ENCODE data around the gene KLHL30. TPM values are rescaled to one million over a fixed set of nuclear protein-coding genes. Genes with fewer than 3 reads are reported as not detected.

KLHL30 gene
- total and polyA plus RNA-seq, 2 experiments from 2014 or later = 0.07 TPM; not detected in 1

DNA sequence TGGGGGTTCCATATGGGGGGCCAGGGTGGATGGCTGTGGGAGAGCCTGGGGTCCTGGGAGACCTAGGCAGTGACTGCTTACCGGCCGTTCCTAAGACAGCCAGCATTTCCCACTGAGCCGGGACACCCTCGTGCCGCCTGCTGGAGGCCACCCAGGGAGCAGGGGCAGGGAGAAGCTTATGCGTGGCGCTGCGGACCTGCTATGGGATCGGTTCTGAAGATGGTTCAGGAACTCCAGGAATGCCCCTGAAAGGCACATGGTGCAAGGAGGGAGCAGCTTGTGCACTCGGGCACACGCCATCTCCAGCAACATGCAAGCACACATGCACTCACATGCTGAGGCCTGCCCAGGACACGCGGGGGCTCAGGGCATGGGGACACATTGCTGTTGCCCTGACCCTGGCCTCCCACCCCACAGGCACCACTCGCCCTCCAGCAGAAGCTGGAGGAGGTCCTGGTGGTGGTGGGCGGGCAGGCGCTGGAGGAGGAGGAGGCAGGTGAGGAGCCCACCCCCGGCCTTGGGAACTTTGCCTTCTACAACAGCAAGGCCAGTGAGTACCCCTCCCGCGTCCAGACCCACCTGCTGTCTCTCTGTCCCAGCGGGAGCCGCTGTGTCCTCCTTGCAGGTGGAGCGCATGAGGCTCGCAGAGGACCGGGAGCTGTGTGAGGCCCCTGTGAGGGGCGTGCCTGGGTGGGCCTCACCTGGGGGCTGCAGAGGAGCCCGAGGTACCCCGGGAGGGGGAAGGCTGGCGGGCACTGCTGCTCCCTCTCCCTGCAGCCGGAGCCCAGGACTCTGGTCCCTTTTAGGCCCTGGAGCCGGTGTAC, 4.1 kb downstream of the KLHL30 start (continued):
- TF ChIP-seq, protein P1, sequence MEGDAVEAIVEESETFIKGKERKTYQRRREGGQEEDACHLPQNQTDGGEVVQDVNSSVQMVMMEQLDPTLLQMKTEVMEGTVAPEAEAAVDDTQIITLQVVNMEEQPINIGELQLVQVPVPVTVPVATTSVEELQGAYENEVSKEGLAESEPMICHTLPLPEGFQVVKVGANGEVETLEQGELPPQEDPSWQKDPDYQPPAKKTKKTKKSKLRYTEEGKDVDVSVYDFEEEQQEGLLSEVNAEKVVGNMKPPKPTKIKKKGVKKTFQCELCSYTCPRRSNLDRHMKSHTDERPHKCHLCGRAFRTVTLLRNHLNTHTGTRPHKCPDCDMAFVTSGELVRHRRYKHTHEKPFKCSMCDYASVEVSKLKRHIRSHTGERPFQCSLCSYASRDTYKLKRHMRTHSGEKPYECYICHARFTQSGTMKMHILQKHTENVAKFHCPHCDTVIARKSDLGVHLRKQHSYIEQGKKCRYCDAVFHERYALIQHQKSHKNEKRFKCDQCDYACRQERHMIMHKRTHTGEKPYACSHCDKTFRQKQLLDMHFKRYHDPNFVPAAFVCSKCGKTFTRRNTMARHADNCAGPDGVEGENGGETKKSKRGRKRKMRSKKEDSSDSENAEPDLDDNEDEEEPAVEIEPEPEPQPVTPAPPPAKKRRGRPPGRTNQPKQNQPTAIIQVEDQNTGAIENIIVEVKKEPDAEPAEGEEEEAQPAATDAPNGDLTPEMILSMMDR (conservative IDR thresholded peaks at IDR 0.05; ENCODE audit: low read depth in 2 of 2) = no peak
- no peak for TF ChIP-seq CREB1 (CRISPR knock-in tag; IDR thresholded peaks at IDR 0.05; ENCODE audit: low read depth)
- TF ChIP-seq, protein P2, sequence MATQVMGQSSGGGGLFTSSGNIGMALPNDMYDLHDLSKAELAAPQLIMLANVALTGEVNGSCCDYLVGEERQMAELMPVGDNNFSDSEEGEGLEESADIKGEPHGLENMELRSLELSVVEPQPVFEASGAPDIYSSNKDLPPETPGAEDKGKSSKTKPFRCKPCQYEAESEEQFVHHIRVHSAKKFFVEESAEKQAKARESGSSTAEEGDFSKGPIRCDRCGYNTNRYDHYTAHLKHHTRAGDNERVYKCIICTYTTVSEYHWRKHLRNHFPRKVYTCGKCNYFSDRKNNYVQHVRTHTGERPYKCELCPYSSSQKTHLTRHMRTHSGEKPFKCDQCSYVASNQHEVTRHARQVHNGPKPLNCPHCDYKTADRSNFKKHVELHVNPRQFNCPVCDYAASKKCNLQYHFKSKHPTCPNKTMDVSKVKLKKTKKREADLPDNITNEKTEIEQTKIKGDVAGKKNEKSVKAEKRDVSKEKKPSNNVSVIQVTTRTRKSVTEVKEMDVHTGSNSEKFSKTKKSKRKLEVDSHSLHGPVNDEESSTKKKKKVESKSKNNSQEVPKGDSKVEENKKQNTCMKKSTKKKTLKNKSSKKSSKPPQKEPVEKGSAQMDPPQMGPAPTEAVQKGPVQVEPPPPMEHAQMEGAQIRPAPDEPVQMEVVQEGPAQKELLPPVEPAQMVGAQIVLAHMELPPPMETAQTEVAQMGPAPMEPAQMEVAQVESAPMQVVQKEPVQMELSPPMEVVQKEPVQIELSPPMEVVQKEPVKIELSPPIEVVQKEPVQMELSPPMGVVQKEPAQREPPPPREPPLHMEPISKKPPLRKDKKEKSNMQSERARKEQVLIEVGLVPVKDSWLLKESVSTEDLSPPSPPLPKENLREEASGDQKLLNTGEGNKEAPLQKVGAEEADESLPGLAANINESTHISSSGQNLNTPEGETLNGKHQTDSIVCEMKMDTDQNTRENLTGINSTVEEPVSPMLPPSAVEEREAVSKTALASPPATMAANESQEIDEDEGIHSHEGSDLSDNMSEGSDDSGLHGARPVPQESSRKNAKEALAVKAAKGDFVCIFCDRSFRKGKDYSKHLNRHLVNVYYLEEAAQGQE (IDR thresholded peaks at IDR 0.05; ENCODE audit: unreplicated experiment) = no peak

DNA sequence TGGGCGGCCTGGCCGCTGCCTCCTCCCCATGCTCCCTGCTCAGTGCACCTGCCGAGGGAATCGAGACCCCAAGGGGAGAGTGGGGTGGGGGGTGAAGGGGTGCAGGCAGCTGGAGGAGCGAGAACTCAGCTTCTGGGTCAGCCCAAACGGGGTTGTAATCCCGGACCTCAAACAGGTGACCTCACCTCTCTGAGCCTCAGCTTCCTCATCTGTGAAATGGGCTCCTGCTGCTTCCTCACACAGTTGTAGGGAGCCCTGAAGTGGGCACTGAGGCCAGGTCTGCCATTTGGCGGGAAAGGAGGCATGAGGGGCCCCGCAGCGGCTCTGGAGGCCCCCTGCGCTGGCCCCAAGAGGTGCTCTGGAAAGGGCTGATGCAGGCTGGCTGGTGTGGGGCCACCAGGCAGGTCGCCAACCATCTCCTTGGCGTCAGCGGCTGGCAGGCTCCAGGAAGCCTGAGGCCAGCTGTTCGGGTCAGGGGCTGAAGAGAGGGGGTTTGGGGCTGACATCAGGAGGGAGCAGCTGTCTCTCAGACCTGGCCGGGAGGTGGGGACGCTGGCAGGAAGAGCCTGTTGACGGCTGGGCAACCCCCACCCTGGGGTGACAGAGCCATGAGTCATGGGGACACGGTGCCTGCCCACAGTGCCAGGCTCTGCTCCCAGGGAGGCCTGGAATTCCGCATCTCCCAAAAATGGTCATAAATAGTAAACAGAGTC, 4.9 kb downstream of the KLHL30 start:
- no peak overlapping the region for H2AFZ ChIP-seq
- H3K9me2 ChIP-seq (ENCODE audit: insufficient read depth) = no peaks in the 10 kb centered on the region
- DNase-seq (ENCODE audit: low spot score) (no peak), ATAC-seq (no peak)
- H3K27me3 Mint-ChIP-seq (ENCODE audit: insufficient read depth, low read depth, poor library complexity) = peaks cover 3% of the 10 kb centered on the region
- no peaks in the 10 kb centered on the region for H3K36me3 Mint-ChIP-seq (ENCODE audit: low read depth)
- no peaks in the 10 kb centered on the region for H3K36me3 ChIP-seq (ENCODE audit: insufficient read depth)
- H3K27ac ChIP-seq (ENCODE audit: low read depth) = no peak overlapping the region
- H3K4me1 ChIP-seq (ENCODE audit: insufficient read depth) = no peaks in the 10 kb centered on the region
- no peaks in the 10 kb centered on the region for H3K9me3 Mint-ChIP-seq
- H3K4me2 ChIP-seq = no peak overlapping the region
- no peaks in the 10 kb centered on the region for H3K27me3 ChIP-seq (ENCODE audit: insufficient read depth)
- H3K27ac Mint-ChIP-seq = no peak overlapping the region
- H3K4me1 Mint-ChIP-seq = no peaks in the 10 kb centered on the region; the same call in 2 of the 3 replicates
- no peaks in the 10 kb centered on the region for H4K20me1 ChIP-seq (replicated peaks; ENCODE audit: insufficient read depth)
- no peak overlapping the region for H3K4me3 Mint-ChIP-seq
- TF ChIP-seq, protein P2 (IDR thresholded peaks at IDR 0.05; ENCODE audit: unreplicated experiment) = no peak
- H3K4me3 ChIP-seq = no peak overlapping the region
- no peaks in the 10 kb centered on the region for H3K79me2 ChIP-seq (replicated peaks; ENCODE audit: insufficient read depth)
- H3F3A ChIP-seq (replicated peaks; ENCODE audit: low read depth) = no peaks in the 10 kb centered on the region
